GM19238 (cell line): ENCODE measurements around the gene PTPRJ.
"Not testable (repeated sequence)": the region's sequence is repeated elsewhere in the genome, so short reads cannot be mapped to it uniquely, and the experiment has no call there.

ENCODE experiments used
- DNase-seq: peaks from one replicate; pipeline ENCODE4 v3.0.0; 2011; ENCODE audit warnings: low spot score; ENCODE audit not compliant: insufficient read length

Gene PTPRJ

DNA sequence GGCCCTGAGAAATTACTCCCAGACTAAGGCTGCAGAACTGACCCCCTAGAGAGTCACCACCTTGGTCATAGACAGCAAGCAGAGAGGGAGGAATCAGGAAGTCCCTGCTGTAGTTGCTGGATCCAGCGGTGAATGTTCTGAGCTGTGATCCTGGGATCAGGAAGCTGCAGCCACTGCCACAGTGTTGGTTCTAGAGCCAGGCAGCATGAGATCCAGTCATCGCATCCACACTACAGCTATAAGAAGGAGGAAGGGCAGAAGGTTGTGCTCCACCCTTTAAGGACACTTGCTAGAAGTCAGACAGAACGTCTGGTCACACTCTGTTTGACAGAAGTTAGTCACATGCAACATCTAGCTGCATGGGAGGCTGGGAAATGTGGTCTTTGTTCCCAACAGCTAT, 131.5 kb downstream of the PTPRJ start:
- DNase-seq = no peak

GRCh38 chr11:48114740-48115139, 134.4 kb downstream of the PTPRJ start:
- DNase-seq = no peak

- DNase-seq = no peak
These were observed 136.3 kb downstream of the PTPRJ start for GRCh38 chr11:48116437-48117228.

DNA sequence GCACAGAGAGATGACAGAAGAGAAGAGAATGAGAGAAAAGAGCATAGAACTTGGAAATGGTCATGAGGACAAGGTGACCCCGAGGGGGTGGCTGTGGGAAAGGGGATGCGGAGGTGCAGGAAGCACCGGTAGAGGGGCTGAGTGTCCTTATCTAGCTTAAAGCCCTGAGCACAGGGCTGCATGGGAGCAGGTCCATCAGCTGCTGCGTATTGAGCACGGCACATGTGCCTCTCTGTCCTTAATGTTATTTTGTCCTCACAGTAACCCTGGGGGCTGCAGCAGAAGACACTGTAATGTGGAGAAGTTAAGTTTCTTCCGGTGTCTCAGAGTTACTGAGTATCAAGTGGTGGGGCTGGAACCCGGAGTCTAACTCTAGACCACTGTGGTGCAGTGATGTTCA, 141.9 kb downstream of the PTPRJ start:
- DNase-seq = no peak

DNA sequence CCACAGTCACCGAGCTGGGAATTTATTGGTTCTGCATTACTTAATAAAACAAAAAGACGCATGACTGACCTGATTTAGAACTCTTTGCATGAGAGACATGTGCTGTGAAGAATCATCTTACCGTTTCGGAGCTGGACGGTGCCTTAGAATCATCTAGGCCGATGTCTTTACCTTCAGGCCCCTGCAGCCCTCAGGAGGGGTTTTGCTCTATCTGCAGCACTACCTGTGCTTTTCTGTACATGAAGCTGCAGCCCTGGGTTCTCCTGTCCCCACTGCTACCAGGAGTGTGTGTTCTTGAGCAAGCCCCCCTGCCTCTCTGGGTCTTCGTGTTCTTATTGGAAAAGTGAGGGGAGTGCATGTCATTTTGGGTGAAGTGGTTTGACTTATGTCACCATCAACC, 142.3 kb downstream of the PTPRJ start:
- DNase-seq = no peak

- no peak for DNase-seq
These were observed 143.0 kb downstream of the PTPRJ start for GRCh38 chr11:48123254-48123875.

- DNase-seq = no peak
These were observed 143.8 kb downstream of the PTPRJ start for GRCh38 chr11:48123934-48124755.

DNA sequence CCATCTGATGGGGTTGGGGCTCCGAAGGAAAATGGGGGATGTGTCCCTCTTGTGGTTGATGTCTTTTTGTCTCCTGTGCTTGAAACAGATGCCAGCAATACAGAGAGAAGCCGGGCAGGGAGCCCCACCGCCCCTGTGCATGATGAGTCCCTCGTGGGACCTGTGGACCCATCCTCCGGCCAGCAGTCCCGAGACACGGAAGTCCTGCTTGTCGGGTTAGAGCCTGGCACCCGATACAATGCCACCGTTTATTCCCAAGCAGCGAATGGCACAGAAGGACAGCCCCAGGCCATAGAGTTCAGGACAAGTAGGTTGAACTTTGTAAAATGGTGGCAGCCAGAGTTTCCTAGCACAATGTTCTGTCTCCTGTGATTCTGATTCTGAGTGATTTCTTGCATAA, 144.5 kb downstream of the PTPRJ start:
- no peak for DNase-seq

DNA sequence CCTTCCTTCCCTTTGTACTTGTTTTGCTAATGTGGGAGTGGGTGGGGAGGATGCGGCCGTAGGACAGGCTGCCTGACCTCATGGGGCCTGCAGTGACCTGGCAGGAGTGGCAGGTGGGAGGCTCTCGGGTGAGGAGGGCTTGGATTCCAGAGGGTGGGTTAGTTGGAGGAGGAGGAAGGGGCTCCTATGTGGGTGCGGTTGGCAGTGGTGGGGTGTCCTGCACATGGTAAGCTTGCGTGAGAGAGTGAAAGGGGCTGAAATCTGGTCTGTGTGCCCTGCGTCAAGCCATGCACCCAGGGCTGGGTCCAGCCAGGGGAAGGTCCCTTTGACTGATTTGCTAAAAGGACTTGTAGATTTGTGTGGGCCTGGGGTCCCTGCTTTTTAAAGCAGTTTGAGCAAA, 145.5 kb downstream of the PTPRJ start:
- DNase-seq = no peak

- no peak for DNase-seq
These were observed 147.3 kb downstream of the PTPRJ start for GRCh38 chr11:48127521-48128183.

DNA sequence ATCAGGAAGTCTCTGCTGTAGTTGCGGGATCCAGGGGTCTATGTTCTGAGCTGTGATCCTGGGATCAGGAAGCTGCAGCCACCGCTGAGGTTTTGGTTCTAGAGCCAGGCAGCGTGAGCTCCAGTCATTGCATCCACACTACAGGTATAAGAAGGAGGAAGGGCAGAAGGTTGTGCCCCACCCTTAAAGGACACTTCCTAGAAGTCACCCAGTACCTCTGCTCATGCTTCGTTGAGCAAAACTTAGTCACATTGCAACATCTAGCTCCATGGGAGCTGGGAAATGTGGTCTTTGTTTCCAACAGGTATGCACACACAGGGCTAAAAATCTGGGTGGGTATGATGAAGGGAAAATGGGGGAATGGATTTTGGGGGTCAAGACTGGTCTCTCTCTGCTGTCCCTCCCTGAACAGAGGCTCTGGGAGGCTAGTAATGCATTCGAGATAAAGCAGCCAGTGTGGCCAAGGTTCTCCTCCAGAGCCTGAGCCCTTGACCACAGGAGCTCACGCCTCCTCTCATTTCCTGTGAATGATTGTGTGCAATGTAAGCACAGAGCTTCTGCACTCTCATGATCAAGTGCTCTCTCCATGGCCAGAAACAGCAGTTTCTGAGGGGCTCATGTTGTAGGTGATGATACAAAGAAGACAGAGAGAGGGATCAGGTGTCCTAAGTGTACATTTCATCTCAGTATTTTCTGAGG, 149.5 kb downstream of the PTPRJ start:
- DNase-seq = no peak

DNA sequence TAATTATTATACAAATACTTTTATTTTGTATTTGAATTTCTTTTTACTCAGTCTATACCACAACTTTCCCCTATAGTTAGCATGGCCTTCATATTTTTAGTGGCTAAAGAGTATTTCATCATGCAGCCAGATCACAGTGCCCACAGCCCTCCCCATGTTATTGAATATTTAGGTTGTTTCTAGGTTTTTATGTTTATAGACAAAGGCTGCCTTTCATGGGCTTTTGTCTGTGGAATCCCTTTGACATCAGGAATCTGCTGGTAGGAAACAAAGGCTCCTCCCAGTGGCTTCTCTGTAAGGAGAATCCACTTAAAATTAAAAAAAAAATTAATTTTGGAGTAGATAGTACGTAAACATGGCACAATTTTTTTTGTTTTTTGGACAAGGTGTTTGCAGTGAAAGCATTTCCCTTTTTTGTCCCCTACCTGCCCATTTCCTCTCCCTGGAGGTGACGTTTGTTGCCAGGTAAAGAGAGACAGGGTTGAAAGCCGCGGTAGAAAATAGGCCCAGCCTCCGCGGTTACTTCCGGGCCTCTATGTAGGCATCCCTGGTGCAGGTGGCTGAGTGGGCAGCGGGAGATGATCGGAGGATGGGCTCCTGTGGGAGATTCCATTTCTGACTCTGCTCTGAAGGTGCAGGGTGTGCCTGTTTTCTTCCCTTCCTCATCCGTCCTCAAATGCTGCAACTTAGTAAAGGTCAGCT, 154.0 kb downstream of the PTPRJ start:
- DNase-seq = no peak

DNA sequence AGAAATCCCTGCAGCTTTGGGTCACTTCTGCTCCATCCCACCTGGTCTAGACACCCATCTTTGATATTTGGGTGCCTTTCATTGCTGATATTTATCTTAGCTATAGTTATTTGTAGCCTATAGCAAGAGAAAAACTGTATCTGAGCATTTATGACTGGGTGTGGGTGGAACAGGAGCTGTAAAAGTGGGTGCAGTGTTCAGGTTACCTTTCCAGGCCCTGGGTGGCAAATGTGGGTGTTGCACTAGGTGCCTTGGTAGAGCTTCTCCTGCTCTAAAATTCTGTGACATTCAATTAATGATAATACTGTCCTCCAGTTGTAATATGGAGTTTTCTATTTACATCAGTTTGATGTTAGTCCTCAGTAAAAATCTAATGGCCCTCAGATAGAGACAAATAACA, 157.9 kb downstream of the PTPRJ start:
- no peak for DNase-seq

DNA sequence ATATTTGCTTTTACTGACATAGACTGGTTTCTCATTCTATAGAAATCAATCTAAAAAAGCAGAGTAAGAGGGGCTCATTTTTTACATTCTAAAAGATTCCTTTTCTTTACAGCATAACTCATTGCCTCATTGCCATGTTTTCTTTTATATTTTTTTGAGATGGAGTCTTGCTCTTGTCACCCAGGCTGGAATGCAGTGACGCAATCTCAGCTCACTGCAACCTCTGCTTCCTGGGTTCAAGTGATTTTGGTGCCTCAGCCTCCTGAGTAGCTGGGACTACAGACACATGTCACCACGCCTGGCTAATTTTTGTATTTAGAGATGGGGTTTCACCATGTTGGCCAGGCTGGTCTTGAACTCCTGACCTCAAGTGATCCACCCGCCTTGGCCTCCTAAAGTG, 159.5 kb downstream of the PTPRJ start:
- not testable (repeated sequence) for DNase-seq

DNA sequence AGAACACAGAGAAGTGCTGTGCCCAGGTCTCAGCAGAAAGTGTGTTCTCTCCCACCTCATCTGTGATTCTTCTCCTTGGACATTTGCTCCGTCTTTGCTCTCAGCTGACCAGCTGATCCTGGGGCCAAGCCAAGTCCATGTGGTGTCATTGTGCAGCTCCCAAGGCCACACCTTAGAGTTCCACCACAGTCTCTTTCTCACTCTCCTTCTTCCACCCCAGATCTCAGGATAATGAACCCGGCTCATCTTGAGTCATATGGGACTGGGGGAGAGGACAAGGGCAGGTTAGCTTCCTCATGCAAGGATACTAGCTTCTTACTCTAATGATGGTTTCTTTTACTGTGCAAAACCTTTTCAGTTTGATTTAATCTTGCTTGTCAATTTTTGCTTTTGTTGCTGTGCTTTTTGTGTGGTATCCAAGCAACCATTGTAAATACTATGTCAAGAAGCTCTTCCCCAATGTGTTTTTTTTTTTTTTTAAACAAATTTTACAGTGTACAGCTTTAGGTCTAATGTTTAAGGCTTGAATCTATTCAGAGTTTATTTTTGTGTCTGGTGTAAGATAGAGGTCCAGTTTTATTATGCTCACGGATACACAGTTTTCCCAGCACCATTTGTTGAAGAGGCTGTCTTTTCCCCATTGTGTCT, 161.2 kb downstream of the PTPRJ start:
- no peak for DNase-seq

DNA sequence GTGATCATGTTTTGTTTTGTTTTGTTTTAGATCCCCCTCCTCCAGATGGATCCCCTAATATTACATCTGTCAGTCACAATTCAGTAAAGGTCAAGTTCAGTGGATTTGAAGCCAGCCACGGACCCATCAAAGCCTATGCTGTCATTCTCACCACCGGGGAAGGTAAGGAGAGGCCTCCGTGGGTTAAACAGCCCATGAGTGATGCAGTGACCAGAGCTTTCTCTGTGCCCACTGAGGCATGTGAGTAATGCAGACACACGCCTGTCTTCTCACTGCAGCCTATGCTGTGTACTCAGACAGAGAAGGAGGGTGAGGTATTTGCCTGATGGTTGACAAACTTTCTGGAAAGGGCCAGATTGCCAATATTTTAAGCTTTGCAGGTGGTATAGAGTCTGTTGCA, 162.5 kb downstream of the PTPRJ start:
- DNase-seq = no peak

DNA sequence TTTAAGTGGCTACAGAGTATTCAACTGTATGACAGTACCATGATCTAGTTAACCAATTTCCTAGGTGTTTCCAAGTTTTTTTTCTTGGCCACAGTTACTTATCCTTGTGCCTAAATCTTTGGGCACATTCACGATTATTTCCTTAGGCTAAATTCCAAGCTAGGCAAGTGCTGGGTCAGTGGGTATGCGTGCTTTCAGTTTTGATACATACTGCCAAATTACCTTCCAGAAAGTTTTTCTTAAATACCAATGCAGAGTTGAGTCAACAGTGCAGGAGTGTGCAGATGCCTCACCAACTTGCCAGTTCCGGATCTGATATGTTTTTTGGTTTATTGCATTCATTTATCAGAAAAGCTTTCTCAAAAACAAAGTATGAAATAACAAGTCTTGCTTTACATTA, 168.4 kb downstream of the PTPRJ start:
- no peak for DNase-seq

- DNase-seq = no peak
These were observed 169.9 kb downstream of the PTPRJ start for GRCh38 chr11:48150213-48150612.

DNA sequence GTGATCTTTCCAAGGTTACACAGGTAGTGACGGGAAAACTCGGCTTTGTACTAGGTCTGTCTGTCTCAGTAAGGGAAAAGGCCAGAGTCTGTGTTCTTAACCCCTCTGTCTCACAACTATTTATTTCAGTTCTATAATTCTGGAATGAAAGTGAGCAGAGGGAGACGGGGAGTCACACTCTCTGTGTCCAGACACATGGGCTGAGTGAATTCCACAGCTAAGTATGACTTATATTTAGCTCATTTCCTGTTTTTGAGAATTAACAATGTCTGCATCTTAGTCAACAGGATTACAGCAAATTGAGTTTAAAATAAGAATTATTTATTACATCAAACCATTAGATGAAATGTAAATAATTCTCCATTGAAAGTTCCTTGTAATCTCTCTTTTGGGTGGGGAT, 173.8 kb downstream of the PTPRJ start:
- DNase-seq = no peak
